NCI-H1417 treated with DMSO at 0.1 percent for 48 hours (cell line): ENCODE data around the gene PATE3.

Experiments
- DNase-seq: peaks from one replicate; lab custom pipeline; 2025; lab: John Stamatoyannopoulos, UW

Gene PATE3, protein sequence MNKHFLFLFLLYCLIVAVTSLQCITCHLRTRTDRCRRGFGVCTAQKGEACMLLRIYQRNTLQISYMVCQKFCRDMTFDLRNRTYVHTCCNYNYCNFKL

DNA sequence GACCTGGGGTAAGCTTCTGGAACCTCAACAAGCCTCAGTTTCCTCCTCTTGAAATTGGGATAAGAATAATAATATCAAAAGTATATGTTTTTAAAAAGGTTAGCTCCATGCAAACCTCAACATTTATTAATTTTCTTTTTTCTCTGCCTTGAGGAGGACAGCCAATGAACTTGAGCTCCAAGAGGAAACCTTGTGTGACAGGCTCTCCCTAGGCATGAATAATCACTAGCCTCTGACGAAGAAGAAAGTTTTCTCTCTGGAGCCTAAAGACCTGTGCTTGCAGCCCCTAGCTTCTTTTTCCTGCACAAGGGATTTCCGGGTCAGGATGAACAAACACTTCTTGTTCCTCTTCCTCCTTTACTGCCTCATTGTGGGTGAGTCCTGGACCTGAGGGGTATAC lies at the start of gene PATE3:
TSS of gene PATE3 (plus strand) at position 301 of the 400 bp plus-strand sequence. CDS start at position 326, 25 bp downstream.
- no peak for DNase-seq

DNA sequence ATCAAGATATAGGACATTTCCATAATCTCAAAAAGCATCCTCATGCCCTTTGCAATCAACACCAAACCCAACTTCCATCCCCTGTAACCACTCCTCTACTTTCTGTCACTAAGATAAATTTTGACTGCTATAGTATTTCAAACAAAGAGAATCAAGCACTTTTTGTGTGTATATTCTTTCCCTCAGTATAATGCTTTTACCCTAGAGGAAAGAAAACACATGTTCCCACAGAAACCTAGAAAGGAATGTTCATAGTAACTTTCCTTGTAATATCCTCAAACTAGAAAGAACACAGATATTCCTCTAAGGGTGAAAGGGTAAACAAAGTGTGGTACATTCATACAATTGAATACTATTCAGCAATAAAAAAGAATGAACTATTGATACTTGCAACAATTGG lies 47.3 kb upstream of the PATE3 start:
- no peak for DNase-seq

DNA sequence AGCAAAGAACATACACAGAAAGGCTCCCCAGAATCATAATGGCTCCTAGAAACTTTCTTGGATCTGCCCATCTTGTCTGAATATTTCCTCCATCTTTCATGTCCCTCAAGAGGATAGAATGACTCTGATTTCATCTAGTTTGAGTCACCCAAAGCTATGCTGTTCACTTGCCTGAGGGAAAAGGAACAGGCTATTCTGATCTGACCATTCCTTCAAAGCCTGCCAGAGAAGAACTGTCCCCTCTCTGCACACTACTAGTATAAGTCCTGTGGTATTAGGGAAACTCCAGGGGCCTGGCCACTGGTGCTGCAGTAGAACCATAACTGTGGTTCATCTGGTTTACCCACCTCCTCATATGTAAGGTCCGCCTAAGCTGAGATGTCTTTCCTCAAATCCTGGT lies 44.2 kb upstream of the PATE3 start:
- no peak for DNase-seq

DNA sequence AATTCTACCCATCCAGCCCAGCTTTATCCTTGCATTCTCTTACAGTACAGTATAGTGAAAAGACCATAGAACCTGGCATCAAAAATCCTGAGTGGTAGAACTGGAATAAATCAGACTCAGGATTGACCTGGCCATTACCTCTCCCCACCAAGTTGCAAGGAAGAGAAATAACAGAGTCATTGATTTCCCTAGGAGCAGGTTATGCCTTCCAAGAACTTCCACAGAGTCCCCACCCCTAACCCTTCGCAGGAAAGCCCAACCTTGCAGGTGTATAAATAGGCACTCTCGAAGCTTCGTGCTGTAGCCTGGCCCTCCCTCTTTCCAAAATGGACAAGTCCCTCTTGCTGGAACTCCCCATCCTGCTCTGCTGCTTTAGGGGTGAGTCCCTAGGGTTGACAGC lies 41.9 kb upstream of the PATE3 start, which contains the start of gene PATE1:
TSS of gene PATE1 (plus strand) at position 301 of the 400 bp plus-strand sequence. CDS start at position 327, 26 bp downstream.
- DNase-seq, result no peak

DNA sequence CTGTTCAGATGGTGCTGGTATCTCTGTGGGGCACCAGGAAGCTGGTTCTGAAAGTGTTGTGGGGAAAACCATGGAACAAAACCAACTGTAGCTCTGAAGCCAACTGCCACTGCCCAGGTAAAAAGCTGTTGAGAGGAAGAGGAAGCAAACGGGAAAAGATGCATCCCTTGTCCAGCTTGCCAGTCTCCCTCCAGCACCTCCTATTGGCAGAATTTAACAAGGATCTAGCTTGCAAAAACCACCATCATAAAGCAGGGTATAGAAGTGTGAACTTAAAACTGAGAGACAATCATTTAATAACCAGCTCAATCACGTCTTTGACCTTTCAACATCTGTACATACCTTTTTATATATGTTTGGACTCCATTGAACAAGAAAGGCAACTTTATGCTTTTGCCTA lies 37.3 kb upstream of the PATE3 start:
- DNase-seq, result no peak

DNA sequence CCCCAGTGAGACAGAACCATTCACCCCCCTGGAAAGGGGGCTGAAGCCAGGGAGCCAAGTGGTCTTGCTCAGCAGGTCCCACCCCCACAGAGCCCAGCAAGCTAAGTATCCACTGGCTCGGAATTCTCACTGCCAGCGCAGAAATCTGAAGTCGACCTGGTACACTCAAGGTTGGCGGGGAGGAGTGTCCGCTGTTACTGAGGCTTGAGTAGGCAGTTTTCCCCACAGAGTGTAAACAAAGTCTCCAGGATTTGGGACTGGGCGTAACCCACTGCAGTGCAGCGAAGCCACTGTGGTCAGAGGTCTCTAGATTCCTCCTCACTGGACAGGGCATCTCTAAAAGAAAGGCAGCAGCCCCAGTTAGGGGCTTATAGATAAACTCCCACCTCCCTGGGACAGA lies 31.9 kb upstream of the PATE3 start:
- DNase-seq, result no peak

DNA sequence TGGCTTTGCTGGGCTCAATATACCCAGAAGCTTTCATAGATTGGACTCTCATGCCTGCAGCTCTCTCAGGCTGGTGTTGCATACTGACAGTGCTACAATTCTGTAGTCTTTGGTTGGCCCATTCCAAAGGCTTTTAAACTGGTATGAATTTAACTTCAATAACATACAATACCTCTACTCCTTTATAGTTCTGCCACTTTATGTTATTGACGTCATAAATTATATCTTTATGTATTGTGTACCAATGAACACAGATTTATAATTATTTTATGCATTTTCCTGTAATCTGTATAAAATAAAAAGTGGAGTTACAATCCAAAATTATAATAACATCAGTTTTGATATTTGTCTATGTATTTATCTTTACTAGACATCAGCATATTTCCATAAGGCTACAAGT lies 25.5 kb upstream of the PATE3 start:
- no peak for DNase-seq

DNA sequence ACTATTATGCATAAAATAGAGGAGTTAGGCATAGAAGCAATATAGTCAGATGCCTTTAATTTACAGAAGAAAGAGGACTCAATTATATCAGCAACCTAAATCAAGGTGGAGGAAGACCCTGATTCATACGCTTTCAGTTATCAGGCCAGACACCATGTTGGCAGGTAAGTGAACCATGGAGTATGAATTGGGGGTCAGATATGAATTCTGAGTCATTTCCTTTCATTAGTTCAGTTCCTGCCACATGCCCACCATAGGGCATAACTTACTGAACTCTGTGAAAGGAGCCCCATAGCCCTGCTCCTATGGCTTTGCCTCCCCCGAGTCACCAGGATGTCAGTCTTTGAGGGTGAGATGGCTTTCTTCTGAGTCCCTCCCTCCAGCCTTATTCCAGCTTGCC lies 24.4 kb upstream of the PATE3 start:
- no peak for DNase-seq

DNA sequence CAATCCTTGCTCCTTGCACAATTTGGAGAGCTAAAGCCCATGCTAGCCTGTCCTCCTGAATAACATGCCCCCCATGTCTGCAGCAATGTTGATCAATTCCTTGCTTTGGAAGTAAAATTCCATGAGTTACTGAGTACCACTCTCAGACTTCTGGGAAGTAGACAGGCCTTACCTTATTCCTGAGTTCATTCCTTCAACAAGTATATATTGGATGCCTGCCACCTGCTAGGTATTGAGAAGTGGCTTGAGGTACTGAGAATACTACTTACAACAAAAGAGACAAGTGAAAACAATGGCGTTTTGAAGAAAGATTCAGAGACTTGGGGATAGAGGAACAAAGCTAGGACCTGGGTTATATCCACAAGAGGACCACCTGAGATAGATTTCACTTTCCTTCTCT lies 21.7 kb upstream of the PATE3 start:
- no peak for DNase-seq

DNA sequence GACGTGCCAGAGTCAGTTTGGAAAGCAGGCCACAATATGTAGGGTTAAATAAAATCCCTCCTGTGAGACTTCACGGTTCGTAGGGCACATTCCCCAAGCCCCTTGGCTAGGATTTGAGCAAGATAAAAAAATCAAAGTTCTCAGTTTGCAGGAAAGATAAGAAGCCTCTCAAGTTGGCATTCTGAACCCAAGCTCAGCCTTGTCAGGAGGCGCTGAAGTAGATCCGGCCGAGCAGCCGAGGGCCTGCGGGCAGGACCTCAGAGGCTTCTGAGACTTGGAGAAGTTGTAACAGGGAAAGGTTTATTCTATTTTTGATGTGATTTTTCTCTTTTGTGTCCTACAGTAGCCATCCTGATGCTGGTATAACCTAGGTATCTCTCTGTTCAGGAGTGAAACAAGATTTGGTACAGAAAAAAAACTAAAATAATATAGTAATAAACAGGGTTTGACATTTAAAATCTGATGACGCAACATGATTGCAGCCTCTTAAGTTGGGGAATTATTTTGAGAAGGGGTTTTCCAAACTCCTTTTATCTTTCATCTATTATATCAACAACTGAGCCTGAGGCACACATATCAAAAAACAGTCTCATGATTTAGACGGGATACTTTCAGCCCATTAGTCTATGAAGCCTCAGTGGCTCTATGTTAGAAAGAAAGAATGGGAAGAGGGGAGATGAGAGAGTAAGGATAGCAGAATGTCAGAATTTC lies 19.4 kb upstream of the PATE3 start:
- DNase-seq, result no peak

DNA sequence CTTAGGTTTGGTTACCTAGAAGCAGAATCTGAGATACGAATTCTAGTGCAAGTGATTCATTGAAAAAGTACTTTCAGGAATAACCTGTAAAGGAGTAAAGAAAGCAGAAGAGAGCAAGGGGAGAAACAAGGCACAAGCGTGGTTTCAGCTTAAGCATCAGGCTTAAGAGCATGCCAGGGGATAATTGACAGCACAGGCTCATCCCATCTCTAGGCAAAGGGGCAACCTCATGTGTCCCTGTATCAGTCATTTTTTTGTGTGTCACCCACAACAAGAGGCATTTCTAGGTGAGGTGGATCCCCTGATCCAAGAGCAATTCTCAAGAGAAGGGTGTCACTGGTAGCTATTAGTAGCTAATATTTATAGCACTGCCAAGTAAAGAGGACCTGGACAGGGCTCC lies 17.3 kb upstream of the PATE3 start:
- DNase-seq, result no peak

DNA sequence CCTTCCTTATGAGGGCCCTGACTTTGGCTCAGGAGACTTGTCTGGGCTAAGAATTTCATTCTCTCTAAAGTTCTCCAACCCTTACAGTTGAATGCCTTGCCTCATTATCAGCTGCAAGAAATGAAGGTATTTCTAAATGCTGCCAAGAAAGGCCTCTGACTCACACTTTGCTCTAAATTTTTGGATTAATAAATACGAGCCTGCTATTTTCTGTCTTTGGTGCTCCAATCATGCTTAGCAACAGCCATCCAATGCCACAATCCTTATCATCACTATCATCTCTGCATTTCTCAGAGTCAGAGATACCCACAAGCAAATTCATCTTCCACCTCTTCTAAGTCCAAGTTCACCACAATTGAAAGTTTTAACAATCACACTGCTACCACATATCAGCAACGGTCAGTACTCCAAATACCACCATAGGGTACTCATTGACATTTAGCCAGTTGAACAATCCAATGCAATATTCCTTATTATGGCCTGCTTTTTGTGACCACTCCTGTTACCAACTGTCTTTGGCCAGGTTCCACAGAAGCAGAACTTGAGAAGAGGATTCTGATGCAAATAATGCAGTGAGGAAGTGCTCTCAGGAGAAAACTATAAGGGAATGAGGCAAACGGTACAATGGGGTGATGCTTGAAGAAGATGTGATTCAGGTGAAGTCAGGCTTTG lies 15.0 kb upstream of the PATE3 start:
- no peak for DNase-seq

DNA sequence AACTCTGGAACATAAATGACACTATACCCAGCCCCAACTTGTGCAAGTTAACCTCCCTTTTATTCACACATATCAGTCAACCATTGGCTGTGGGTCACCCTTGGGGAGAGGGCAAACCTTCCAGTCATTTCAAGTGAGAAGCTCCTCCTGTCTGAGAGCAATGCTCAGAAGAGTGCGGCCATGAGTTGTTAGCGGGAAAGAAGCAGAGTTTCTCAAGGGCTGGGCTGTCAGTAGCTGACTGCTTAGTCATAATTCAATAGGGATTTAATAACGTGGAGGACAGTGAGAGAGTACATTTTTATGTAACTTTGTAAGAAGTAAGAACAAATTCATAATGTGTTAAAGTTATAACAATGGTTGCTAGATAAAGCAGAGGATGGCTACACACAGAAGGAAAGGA lies 14.4 kb upstream of the PATE3 start:
- DNase-seq, result no peak

DNA sequence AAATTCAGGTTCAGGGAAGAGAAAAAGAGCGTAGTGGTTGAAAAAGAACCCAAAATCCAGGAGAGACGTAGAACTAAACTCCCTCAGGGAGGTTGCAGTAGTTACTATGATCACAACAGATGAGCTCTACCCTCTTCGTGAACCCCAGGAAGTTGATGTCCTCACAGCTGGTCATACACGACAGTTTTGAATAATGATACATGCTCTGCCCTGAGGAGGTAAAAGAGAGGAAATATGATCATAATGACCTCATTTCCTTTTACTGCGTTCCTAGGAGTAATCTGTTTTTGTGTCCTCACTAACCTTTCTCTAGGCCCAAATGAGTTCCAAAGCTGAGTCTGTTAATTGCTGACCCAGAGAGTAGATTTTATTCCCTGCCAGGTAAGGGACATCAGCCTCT lies 10.6 kb upstream of the PATE3 start:
- DNase-seq, result no peak

DNA sequence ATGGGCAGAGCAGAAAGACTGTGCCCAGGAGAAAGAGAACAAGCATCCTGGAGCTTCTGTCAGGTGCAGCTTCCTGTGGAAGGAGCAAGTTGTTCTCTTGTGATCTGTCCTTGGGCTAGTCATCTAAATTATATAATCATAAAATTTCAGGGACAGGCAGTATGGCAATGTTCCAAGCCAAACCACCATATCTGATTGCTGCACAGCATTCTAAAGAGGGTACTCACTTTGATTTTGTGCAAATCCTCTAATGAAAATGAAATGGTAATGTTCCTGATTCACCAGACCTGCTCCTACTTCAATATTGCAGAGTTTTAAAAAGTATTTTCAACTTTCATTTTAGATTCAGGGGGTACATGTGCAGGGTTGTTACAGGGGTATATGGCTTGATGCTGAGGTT lies 9.2 kb upstream of the PATE3 start, which contains the start of gene PATE2:
TSS of gene PATE2 (minus strand) at position 101 of the 400 bp plus-strand sequence. CDS start at position 46, 55 bp downstream.
- no peak for DNase-seq

DNA sequence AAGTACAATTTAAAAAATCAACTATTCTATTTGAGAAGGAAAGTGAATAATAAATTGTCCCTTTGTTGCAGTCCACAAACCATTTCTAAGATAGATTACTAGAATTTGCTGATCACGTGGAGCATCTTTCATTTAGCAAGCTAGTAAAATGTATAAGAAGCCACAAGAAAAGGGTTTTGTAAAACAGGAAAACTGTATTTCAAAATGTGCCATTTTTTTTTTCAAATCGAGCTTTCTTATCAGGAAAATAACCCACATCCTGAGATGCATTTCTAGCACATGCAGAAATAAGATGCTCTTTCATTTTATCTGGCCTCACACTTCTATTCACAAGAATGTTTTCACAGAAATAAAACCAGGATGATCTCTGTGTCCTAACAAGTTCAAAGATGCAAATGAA lies 3.2 kb upstream of the PATE3 start:
- DNase-seq, result no peak

DNA sequence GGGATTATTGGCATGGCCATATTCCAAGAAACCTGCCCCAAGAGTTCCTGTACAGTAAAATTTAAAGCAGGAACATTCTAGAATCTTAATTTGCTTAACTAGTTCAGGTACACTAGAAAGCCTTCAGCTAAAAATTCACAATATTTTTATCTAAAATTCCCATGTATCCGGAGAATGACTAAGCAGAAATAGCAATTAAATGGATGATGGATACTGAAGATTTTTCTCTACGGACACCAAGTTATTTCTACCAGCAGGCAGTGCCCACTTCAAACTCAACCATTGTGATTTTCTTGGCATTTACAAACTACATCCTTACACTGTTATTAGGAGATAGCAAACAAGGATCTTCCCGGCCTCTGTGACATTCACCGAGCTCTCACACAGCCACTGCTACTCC lies 2.9 kb downstream of the PATE3 start:
- DNase-seq, result no peak

DNA sequence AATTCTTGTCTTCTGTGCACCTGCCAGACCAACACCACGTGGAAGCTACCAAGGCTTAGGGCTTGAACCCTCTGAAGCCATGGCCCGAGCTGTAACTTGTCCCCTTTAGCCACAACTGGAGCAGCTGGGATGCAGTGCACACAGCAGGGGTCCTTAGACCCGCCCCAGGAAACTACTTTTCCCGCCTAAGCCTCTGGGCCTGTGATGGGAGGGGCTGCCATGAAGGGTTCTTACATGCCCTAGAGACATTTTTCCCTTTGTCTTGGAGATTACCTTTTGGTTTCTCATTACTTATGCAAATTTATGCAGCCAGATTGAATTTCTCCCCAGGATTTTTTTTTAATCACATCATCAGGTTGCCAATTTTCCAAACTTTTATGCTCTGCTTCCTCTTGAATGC lies 9.7 kb downstream of the PATE3 start:
- no peak for DNase-seq

DNA sequence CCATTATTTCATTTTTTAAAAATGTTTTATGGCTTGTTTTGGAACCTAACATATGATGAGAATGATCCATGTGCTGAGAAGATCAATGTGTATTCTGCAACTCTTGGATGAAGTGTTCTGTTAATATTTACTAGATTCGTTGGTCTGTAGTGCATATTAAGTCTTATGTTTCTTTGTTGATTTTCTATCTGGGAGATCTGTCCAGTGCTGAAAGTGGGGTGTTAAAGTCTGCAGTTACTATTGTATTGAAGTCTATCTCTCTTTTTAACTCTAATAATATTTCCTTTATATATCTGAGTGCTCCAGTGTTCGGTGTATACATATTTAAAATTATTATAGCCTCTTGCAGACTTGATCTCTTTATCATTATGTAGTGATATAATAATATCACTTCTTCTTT lies 11.9 kb downstream of the PATE3 start:
- DNase-seq, result no peak

DNA sequence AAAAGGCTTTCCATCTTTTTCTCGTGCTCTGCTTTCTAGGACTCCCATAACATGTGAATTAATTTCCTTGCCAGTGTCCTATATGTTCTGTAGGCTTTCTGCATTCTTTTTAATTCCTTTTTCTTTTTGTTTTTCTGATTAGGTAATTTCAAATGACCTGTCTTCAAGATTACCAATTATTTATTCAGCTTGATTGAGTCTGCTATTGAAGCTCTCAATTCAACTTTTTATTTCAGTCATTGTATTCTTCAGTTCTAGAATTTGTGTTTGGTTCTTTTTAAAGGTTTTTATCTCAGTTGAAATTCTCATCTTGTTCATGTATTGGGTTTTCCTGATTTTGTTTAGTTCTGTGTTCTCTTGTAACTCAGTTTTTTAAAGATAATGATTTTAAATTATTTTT lies 14.5 kb downstream of the PATE3 start:
- DNase-seq, result no peak

DNA sequence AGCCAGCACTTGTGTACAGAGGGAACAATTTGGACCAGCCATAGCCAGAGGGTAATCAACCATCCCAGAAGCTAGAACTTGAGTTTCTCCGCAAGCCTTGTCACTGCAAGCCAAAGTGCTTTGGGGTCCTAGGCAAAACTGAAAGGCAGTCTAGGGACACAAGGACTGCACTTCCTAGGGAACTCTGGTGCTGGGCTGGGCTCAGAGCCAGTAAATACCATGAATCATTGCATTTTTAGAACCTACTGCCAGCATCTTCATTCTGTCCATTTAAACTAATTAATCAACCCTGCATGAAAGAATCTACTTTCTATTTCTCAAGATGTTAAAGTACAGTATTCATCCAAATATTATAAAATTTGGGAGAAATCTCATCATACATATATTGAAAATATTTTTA lies 20.0 kb downstream of the PATE3 start:
- DNase-seq, result no peak

DNA sequence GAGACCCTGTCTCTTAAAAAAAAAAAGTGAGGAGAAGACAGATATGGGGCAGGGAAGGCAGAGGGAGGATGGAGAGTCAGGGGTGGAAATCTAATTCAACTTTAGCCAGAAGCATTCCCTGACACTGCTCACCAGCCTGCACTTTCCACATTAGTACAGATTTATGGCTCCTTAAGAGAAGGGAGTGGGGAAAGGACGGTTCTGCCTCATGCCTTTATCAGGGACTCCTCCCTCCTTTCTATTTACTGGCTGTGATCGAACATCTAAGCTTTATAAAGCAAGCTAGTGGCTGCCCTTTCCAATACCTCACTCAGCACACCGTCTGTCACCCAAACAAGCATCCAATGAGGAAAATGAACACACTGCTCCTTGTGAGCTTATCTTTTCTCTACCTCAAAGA lies 45.1 kb downstream of the PATE3 start, which contains the start of gene PATE4:
TSS of gene PATE4 (plus strand) at position 301 of the 400 bp plus-strand sequence. CDS start at position 345, 44 bp downstream.
- no peak for DNase-seq

DNA sequence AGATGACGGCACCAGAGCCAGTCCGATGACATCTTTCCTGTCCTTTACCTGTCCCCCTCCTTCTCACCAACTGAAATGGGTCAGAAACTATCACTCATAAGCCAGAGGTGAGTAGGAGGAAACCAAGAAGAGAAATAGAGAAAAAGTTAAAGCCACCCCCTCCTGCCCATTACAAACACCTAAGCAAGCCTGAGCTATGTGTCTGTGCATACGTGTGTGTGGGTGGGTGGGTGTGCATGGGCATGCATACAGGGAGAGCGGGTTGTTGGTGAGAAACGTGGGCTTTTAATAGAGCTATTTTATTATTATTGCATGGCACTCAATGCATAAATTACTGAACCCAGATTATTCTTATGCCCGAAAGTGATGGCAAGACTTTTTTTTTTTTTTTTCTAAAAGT lies 47.8 kb downstream of the PATE3 start:
- DNase-seq, result no peak
